GM19452 (cell line): ENCODE data around the gene STX16.
"Not testable (repeated sequence)": the region's sequence is repeated elsewhere in the genome, so short reads cannot be mapped to it uniquely, and the experiment has no call there.

Experiments used
- ATAC-seq: cut with Tn5 transposase; IDR thresholded peaks from one replicate; pipeline ENCODE4 v1.9.1; 2021; ENCODE audit not compliant: unreplicated experiment

STX16 gene

DNA sequence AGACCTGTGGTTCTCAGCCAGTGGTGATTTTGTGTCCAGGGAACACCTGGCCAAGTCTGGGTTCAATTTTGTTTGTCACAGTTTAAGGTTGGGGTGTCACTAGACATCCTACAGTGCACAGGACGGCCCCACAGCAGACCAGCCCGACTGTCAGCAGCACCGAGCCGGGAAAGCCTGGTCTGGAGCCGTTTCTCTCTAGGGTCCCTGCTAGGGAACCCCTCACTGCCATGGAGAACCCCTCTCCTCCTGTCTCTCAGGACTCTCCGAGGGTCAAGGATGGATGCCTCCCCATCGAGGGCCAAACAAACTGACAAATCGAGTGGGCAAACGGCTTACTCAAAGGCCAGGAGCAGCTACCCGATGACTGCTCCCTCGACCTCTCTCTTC lies 15.8 kb upstream of the STX16 start:
- no peak for ATAC-seq

DNA sequence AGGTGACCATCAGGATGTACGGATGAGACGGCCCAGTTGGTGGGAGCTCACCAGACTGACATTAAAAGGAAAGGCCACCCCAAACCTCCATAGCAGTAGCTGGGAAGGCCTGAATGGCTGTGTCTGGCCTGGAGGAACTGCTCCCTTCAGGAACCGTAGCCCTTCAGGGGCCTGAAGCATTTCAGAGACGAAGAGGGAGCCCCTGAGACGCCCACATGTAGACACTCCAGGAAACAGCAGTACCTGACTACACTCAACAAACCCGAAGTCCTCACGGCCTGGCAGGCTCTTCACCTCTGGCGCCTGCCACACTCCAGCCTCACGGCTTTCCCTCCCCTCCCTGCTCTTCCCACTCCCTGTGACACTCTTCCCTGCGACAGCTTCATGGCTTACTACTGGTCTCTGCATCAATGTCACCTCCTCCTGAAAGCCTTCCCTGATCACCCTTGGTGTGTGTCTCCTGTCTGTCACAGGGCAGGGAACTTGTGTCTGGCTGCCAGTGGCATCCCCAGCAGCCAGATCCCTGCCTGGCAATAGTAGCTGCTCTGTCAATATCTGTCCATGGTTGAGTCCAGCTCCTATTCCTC lies 14.6 kb upstream of the STX16 start:
- ATAC-seq: no peak

DNA sequence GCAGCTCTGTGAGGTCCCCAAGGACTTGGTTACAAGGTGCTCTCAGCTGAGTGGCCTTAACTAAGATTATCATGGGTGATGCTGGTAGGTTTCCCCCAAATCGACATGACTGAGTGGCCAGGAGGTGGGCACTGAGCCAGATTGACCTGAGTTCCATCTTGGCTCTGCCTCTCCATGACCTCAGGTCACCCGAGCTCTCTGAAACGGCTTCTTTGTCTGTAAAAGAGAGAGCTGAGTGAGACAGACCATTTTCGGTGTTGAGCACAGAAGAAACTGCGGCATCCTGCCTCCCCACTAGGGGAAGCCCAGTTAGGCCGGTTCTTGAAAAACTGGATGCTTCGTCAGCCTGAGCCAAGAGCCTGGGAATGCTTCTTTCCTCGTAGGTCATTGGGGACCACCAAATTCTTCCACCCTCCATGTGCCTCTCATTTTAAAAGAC lies 14.1 kb upstream of the STX16 start:
- no peak for ATAC-seq

DNA sequence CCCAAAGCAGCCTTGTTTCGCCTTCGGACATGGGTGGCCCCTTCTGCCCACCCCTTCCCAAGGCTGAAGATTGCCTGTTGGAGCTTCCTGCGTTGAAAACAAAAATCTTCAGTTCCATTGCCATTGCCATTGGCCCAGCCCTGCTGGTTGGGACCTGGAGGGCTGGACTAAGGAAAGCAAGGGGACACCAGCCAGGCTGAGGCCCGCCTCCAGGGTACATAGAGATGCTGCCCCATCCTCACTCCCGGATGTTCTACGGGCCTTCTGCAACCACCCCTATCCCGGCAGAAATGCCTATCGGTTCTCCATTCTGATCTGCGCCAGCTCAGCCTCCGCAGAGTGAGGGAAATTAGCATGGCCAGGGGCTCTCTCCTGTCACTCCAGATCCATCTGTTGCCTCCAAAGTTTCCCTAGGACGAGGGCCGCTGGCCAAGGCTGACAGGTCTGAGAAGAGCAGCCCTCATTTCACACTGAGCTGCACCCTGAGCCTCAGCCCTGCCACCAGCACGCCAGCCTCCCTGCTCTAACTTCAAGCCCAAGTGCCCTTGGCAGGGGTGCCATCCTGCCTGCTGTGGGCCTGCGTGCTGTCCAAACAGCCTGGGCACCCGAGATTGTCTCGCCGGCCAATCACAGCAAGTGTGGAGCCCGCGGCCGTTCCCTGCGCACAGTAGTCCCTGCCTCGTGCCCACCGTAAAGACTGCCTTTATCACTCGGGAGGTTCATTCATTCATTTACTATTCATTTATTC lies 13.4 kb upstream of the STX16 start:
- no peak for ATAC-seq

DNA sequence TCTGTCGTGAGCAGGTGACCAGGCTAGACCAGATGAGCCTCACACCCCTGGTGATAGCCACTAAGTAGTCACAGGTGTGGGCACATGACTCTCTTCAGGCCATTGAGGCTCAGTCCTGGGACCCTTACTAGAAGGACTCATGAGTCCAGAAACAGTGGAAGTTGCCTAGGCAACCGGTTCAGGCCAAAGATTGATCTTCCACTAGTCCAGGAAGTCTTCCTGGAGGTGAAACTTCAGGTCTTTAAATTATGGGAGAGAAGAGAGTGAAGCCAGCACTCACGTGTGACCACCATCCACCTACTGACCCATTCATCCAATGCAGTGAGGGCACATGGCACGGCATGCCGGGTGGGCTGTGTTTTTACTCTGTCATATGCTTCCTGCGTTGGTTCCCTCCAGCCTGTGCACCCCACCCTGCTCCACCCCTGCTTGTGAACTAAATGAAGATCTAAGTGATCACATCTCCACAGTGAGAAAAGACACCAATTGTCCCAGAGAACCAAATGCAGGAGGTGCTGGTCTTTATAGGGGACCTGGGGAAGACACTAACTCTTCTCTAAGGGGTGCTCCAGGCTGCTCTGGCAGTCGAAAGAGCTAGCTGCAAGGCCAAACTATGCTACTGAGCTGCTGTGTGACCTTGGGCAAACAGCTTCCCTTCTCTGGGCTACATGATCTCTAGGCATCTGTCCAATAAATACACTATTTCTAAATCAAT lies 12.5 kb upstream of the STX16 start:
- no peak for ATAC-seq

DNA sequence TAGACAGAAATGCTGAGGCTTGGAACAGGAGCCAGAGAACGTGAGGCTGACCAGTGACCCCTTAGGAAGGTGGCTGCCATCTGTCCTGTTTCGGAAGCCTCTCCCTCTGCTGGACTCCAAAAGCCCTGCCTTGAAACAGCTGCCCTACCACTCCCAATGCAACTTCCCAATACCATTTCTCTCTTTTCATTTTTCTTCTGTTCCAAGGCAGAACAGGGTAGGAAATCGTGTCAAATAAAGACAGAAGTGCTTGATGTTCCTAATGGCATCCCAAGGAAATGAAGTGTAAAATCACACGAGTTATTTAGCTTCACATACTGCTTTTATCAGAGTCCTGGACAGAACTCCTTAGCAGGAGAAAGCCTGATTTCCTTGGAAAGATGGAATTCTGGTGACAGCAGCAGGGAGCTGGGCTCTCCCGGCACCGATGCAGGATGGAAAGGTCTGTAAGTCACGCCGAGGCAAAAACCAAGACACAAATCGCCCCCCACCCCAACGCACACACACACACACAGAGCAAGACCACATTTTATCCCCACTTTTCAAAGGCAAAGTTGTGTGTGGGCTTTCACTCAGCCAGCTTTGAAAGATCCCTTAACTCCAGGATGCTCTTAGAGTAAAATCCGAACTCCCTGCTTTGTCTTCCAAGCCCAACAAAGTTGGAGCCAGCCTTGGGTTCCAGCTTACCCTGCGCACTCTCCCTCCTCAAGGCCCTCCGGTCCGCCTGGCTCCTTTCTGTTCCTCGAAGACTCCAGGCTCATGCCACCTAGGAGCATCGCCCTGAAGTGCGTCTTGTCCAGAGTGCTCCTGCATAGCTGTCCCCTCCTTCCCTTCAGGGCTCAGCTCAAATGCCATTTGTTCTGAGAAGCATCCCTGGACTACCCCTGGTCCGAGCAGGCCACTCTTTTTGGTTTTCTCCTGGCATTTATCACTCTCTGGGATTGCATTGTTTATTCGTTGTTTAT lies 11.6 kb upstream of the STX16 start:
- no peak for ATAC-seq

DNA sequence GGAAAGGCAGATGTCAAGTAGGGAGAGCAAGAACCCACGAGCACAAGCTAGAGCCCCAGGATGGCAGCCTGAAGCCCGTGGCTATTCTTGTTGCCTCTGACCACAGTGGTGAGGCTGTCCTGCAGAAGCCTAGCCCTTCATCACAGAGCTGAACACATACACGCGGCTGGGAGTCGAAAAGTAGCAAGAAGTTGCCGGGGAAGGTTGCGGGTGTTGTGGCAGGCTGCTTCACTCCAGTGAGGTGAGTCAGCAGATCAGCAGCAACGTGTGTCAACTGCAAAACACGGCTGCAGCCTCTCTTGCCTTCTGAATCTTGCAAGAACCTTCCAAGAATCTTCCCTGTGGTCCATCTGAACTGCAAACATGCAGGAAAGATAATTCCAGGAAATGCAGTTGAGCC lies 10.6 kb upstream of the STX16 start:
- no peak for ATAC-seq

DNA sequence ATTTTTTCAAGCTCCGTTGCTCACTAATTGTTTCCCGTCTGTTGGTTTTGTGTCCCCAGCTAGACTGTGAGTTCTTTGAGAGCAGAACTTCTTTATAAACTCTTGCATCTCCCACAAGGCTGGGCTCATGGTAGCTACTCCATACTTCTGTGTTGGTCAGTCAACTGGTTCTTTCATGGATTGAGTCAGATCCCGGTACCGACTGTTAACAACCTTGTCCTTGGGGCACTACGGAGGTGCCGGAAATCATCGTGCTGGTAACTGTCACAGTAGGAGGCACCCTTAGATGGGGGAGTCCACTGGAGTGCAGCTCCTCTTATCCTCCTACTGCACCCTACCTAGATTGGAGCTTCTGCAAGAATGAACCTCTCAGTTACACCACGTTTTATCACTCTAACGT lies 8.6 kb upstream of the STX16 start:
- ATAC-seq: no peak

DNA sequence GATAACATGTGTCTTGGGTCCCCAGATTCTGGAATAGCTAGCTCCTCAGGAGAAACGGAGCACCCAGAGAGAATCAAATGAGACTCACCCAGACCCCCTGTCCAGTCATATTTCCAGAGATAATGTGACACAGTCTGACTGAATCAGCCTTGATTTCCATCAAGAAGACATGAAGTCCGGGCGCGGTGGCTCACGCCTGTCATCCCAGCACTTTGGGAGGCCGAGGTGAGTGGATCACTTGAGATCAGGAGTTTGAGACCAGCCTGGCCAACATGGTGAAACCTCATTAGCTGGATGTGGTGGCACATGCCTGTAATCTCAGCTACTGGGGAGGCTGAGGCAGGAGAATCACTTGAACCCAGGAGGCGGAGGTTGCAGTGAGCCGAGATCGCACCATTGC lies 8.2 kb upstream of the STX16 start:
- ATAC-seq: not testable (repeated sequence)

DNA sequence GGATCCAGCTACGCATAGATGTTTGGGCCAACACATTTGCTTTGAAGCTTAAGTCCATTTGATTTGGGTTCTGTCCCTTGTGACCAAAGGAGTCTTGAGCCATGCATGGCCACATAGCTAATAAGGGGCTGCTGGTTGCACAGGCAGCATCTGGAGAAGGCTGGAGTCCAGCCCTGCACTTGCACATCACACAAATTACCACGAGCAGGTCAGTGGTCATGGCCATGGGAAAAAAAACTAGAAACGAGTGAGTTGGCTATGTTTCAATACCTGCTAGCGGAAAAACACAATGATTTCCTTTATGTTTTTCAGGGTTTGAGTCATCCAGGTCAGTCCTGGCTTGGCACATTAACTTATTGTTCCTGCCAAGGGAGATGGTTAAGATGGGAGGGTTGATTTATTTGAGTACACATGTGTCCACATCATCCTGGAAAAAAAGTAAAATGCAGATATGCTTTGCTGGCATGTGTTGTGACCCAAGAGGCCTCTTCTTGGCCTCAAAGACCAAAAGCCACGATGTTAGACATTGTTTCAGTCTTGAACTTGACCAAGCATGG lies 5.6 kb upstream of the STX16 start:
- no peak for ATAC-seq

DNA sequence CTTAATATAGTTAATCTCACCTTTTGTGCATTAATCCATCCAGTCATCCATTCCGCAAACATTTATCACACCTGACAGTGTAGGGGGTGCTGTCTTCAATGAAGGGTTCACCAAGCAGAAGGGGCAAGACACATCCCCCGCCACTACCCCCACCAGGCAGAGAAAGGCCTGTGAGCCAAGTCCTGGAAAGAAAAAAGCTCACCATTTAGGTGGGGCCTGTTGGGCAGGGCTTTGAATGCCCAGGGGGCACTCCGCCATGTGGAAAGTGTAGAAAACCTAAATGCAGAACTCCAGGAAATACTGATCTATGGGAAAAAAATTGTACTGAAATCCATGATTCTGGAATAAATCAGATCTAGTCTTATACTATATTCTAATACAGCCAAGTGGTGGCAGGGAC lies 4.8 kb upstream of the STX16 start:
- no peak for ATAC-seq

DNA sequence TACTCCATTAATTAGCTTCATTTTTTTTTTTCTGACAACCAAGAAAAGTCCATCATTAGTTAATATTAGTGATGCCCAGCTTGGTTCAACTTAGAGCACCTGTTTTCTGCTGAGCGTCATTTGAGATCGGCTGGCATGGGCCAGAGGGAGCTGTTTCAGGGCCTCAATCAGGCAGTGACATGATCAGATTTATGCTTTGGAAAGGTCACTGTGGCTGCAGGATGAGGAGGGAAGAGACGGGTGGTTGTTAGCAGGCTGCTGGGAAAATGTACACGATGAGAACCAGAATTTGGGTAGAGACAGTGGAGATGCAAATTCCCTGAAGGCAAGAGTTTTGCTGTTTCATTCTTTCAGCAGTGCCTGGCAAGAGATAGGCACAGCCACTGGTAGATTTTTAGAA lies 4.4 kb upstream of the STX16 start:
- ATAC-seq: no peak

DNA sequence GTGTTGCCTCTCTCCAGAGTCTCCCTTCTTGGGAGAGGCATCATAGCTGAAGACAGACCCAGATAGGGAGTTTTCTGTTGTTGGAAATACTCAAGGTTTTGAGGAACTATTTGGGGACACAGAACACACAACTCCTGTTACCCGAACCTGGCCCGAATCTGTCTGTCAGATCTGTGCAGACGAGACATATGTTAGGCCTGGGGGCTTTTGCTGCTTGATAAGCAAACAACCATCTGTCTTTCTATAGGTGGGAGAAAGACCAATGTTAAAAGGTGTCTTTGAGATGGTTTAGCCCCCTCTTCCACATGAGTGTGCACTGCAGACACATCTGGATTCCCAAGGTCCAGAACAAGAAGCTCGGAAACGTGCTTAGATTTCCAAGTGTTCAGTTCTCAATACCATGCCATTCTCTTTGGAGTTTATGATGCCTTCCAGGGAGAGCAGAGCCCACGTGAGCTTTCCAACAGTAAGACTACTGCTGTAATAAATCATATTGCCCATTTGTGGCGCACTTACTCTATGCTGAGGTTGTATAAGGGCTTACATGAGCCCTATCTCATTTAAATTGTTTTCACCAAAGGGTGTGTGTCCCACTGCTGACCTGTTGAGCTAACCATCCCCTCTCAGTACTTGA lies 3.8 kb upstream of the STX16 start:
- ATAC-seq: no peak

DNA sequence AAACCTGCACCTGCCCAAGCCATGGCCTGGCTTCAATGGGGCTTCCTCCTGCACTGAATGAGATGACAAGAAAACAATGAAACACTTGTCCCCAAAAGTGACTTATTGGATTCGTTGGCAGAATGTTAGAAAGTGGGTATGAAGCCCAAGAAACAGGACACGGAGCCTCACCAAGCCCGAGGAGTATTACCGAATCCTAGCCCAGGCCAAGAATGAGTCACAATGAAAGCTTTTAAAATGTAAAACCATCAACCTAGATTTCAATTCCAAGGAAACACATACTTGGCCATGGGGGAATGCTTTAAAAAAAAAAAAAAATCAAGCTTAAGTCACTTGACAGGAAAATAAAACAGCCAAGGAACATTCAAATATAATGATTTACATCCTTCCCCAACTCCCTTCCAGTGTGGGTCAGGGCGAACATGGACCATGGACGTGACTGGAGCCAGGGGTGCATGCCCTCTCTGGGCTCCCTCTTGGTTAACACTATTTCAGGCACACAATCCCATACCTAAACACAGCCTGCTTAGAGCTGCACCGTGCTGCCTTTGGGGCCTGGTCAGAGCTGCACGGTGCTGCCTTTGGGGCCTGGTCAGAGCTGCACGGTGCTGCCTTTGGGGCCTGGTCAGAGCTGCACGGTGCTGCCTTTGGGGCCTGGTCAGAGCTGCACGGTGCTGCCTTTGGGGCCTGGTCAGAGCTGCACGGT lies 3.1 kb upstream of the STX16 start:
- no peak for ATAC-seq

DNA sequence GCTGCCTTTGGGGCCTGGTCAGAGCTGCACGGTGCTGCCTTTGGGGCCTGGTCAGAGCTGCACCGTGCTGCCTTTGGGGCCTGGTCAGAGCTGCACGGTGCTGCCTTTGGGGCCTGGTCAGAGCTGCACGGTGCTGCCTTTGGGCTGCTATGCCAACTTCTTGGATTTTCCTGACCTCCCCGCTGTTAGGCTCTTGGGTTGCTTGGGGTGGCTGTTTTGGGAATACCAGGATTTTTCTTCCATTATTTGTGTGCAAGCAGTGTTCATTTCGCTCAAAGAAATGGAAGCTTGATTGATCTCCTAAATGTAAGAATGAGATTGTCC lies 2.6 kb upstream of the STX16 start:
- ATAC-seq: not testable (repeated sequence)

DNA sequence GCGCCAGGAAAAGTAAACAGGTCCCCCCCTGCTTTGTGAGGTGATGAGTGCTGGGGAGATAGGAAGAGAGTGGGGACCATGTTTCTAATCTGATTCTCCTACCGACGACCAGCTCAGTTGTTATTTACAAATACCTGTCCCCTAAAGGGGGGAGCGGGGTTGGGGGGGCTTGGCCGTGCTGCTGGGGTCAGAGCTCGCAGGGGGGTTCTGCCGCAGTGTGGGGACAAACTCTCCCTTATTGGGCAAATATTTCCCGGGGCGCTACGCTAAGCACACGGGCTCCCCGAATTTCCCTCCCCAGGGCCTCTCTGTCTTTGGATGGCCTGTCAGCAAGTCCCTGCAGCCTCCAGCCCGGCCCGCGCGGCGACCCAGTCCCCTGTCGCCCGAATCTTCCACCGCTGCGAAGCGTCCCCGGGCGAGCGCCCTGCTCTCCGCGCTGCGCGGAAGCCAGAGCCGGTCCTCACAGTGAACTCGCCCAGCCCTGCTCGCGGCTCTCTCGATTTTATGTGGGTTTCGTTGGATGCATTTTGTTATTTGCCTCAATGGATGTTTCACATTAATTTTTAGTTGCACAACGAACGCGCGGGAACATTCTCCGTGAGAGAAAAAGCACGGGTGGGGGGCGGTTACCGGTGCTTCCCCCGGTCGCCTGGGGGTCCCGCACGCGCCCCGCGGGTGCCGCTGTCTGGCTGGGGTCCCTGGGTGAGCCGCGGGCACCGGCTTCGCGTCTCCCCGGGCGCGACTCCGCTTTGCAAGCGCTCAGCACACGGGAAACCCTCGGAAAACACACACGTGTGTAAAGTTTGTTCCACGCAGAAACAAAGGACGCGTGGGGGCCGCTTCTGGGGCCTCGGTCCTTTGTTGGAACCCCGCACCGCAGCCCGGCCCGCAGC lies 1.5 kb upstream of the STX16 start:
- ATAC-seq: no peak

DNA sequence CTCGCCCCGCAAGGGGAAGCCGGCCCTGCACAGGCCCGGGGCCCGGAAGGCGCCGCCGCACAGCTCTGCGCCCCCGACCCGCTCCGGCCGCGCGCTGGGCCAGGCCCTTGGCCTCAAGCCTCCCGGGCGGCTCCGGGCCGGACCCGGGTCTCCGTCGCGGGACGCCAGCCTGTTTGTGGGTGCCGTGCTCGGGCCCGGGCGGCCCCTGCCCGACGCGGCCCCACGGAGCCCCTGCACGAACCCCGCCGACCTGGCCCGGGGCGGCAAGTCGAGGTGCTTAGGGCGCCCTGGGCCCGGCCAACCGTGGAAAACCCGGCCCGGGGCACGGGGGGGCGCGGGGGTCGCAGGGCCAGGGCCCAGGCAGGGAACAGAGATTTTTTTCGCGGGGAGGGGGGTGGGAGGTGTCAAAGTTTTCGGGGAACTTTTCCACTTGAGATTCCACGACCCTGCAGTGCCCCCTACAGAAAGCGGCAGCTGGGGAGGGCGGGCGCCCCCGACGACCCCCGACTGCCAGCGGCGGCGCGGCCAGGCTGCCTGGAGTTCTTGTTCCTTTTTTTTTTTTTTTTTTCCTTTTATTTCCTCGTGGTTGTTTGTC lies 805 bp upstream of the STX16 start:
- peak; percentile 18 for ATAC-seq

DNA sequence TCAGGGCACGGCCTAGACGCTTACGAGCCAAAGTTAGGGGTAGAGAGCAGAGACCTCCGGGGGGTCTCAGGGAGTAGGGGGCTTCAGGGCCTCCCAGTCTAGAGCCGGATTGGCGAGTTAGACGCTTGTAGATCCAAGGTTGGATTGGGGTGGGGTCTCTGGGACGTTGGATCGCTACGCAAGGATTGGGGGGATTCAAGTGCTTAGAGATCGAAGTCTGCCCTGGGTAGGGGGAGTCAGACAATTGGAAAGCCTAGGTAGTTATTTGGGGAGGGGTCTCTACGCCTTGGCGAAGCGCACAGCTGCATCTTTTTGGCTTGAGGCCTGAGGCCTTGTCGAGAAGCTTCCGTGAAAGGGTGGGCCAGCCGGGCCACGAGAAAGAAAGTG lies 469 bp downstream of the STX16 start:
- no peak for ATAC-seq
